Endothelial cell of umbilical vein (primary cell): ENCODE data around the gene NLE1. TPM values are rescaled to one million over a fixed set of nuclear protein-coding genes. Genes with fewer than 3 reads are reported as not detected.

Experiments
- BruUV-seq: library from RNA; stranded (reverse); fragments of 400-500 nt; replicated peaks from 2 replicates; lab custom pipeline; 2021; lab: Mats Ljungman, UMichigan
- CTCF ChIA-PET: fragments of 300-600, 350-600 bp; sonication (Branson Sonifier 250); formaldehyde crosslinking; loops from one replicate; lab custom pipeline; 2021; ENCODE audit warnings: antibody characterized with exemption, inconsistent platforms; lab: Charles Lee
- POLR2A ChIA-PET: fragments of 300-600, 350-600 bp; sonication (Branson Sonifier 250); formaldehyde crosslinking; loops from one replicate; lab custom pipeline; 2021; ENCODE audit warnings: antibody characterized with exemption, inconsistent platforms; lab: Charles Lee
- DNase-seq: peaks from one replicate; pipeline ENCODE4 v3.0.0-alpha.2; 2011; ENCODE audit warnings: low read depth, low spot score
- FAIRE-seq: peaks from 2 replicates; lab custom pipeline; 2011; peaks lifted over from hg19 to GRCh38; lab: Jason Lieb, UNC
- H2AFZ ChIP-seq: 2 replicates; pipeline ENCODE4 v1.6.0; 2012; ENCODE audit warnings: low read depth, low read length, control low read depth, inconsistent platforms
- H3K27ac ChIP-seq: 2 replicates; pipeline ENCODE4 v1.5.1; 2011; ENCODE audit warnings: low read depth, mild to moderate bottlenecking, control low read depth, low read length, moderate library complexity; ENCODE audit not compliant: insufficient read depth
- H3K27me3 ChIP-seq, 2 experiments: 2 replicates each; pipeline versions ENCODE4 v1.6.0 to v1.6.1; 2011; ENCODE audit warnings: low read length in 2 of 2, mixed read lengths in 1 of 2; ENCODE audit not compliant: control insufficient read depth in 2 of 2, insufficient read depth in 2 of 2
- H3K36me3 ChIP-seq, 2 experiments: 2 replicates in 1 of 2; 3 replicates in 1 of 2; pipeline ENCODE4 v1.5.1; 2011; ENCODE audit warnings: low read length in 2 of 2, mild to moderate bottlenecking in 1 of 2, moderate library complexity in 1 of 2; ENCODE audit not compliant: control insufficient read depth in 2 of 2, insufficient read depth in 2 of 2; ENCODE audit errors: extremely low read depth in 1 of 2
- H3K4me1 ChIP-seq: 3 replicates; pipeline ENCODE4 v1.5.1; 2011; ENCODE audit warnings: mild to moderate bottlenecking, low read length; ENCODE audit not compliant: control insufficient read depth, insufficient read depth; ENCODE audit errors: extremely low read depth
- H3K4me2 ChIP-seq: 2 replicates; pipeline ENCODE4 v1.6.1; 2011; ENCODE audit warnings: low read length, control low read depth, mixed read lengths; ENCODE audit not compliant: insufficient read depth
- H3K4me3 ChIP-seq, 3 experiments: fragments of 200-600 bp in 1 of 3; sonication (generic), shearing (Covaris generic) in 1 of 3; replicated peaks in 1 of 3; 2 replicates each; pipeline ENCODE4 v1.5.1; 2011 to 2016; ENCODE audit warnings: control low read depth in 3 of 3, low read length in 3 of 3, mild to moderate bottlenecking in 2 of 3, inconsistent platforms in 1 of 3, low read depth in 1 of 3, moderate library complexity in 1 of 3; ENCODE audit not compliant: insufficient read depth in 1 of 3
- H3K79me2 ChIP-seq: 2 replicates; pipeline ENCODE4 v1.6.0; 2012; ENCODE audit warnings: low read length, inconsistent platforms; ENCODE audit not compliant: control insufficient read depth, insufficient read depth
- H3K9ac ChIP-seq: replicated peaks from 2 replicates; pipeline ENCODE3; 2011; ENCODE audit warnings: low read length, control low read depth; ENCODE audit not compliant: insufficient read depth; ENCODE audit errors: extremely low read depth
- H3K9me1 ChIP-seq: replicated peaks from 3 replicates; pipeline ENCODE4 v1.6.0; 2011; ENCODE audit warnings: mild to moderate bottlenecking, low read length; ENCODE audit not compliant: control insufficient read depth, insufficient read depth; ENCODE audit errors: extremely low read depth
- H3K9me3 ChIP-seq: replicated peaks from 2 replicates; pipeline ENCODE4 v1.5.1; 2012; ENCODE audit warnings: low read length, inconsistent platforms; ENCODE audit not compliant: control insufficient read depth, insufficient read depth
- H4K20me1 ChIP-seq: replicated peaks from 2 replicates; pipeline ENCODE3; 2011; ENCODE audit warnings: mild to moderate bottlenecking, low read length; ENCODE audit not compliant: control insufficient read depth, insufficient read depth; ENCODE audit errors: extremely low read depth
- EZH2 ChIP-seq: IDR thresholded peaks from 2 replicates; pipeline ENCODE4 v1.6.1; 2012; ENCODE audit warnings: borderline replicate concordance, low read depth, mild to moderate bottlenecking, moderate library complexity, low read length, inconsistent platforms; ENCODE audit not compliant: severe bottlenecking
- FOS ChIP-seq: IDR thresholded peaks from 2 replicates; pipeline ENCODE4 v1.6.1; 2011; ENCODE audit warnings: mild to moderate bottlenecking, low read length, moderate library complexity, borderline replicate concordance; ENCODE audit not compliant: insufficient read depth
- GATA2 ChIP-seq: IDR thresholded peaks from 2 replicates; pipeline ENCODE4 v1.7.0; 2011; ENCODE audit warnings: low read depth, mild to moderate bottlenecking, moderate library complexity, mixed read lengths, low read length; ENCODE audit not compliant: insufficient read length, insufficient read depth
- JUN ChIP-seq: IDR thresholded peaks from 2 replicates; pipeline ENCODE4 v1.6.1; 2011; ENCODE audit warnings: borderline replicate concordance, low read depth; ENCODE audit not compliant: insufficient read length, insufficient read depth
- MYC ChIP-seq: IDR thresholded peaks from one replicate; pipeline ENCODE4 v1.6.1; 2011; ENCODE audit warnings: mild to moderate bottlenecking, low read depth, low read length
- POLR2A ChIP-seq: IDR thresholded peaks from 2 replicates; pipeline ENCODE4 v1.6.1; 2012; ENCODE audit warnings: low read depth, mild to moderate bottlenecking, control low read depth, low read length
- POLR2AphosphoS5 ChIP-seq: IDR thresholded peaks from 2 replicates; pipeline ENCODE4 v1.6.1; 2012; ENCODE audit warnings: low read depth, mild to moderate bottlenecking, control low read depth, low read length, moderate library complexity; ENCODE audit not compliant: insufficient read depth
- dilution Hi-C: fragments of 300-500 bp; cut with MboI; formaldehyde crosslinking; loops from one replicate; pipeline ENCODE4 v1.15.0; 2019; ENCODE audit warnings: low sequenced_read_pairs; ENCODE audit not compliant: extremely low pct_ligation_motif_present
- intact Hi-C: fragments of 100-400 bp; cut with micrococcal nuclease; formaldehyde crosslinking; loops from one replicate; pipeline ENCODE4 v1.10.0; 2022
- polyA plus RNA-seq, 4 experiments: library from polyadenylated mRNA; depleted of rRNA in 3 of 4; stranded (reverse) in 3 of 4; unstranded in 1 of 4; fragments of >200 nt; gene quantifications; 2 replicates each; pipeline versions ENCODE4 v1.2.1 to v1.2.3, GENCODE V29; 2011 to 2012; ENCODE audit warnings: missing spikeins in 1 of 4
- total RNA-seq: library from RNA; stranded (reverse); gene quantifications from 2 replicates; pipeline ENCODE4 v1.2.3, GENCODE V29; 2021
- TF ChIP-seq, protein P1 (sequence below), 2 donors: IDR thresholded peaks; 1 replicate in 1 of 2; 2 replicates in 1 of 2; pipeline ENCODE4 v1.5.1; 2011; ENCODE audit warnings: low read length in 2 of 2, mild to moderate bottlenecking in 2 of 2, moderate library complexity in 2 of 2, control low read depth in 1 of 2, inconsistent platforms in 1 of 2, low read depth in 1 of 2; ENCODE audit not compliant: insufficient read depth in 1 of 2; ENCODE audit errors: extremely low read depth in 1 of 2
- TF ChIP-seq, protein P2 (sequence below): IDR thresholded peaks from 2 replicates; pipeline ENCODE4 v1.6.1; 2011; ENCODE audit not compliant: insufficient read depth, insufficient read length

The NLE1 gene
- total and polyA plus RNA-seq, 2 donors (not counting 3 experiments of a cell fraction or from before 2014, with no cell fraction given), result 19.1 to 22.8 TPM

DNA sequence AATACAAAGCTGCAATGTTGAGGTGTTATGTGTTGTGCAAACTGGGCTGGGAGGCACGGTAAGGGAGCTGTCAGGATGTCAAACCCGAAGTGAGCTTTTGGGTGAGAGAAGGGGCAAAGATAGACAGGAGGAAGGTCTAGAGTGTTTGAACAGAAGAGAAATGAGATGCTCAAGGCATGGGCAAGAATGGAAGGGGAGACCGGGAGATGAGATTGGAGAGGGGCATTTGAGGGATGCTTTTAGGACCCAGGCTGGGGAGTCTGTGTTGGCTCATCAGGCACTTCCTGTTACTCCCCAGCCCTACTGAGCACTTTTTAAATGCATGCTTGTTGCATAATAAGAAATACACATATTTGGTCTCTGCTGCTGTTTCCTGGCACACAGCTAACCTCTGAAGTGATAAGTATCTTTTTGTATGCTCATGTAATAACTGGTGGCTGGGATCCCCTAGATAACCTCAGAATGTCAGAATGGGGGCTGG lies 19.2 kb upstream of the NLE1 start:
- Histone ChIP-seq H3K4me1 (no peaks in the 10 kb centered on the region), H3K9me1 (no peaks in the 10 kb centered on the region), H3K4me3 (no peak overlapping the region), H3K36me3 (no peaks in the 10 kb centered on the region), H3K79me2 (no peaks in the 10 kb centered on the region), H4K20me1 (no peaks in the 10 kb centered on the region), H3K9ac (no peak overlapping the region), H2AFZ (no peak overlapping the region), H3K9me3 (no peaks in the 10 kb centered on the region), H3K27ac (no peak overlapping the region), H3K27me3 (peaks cover 4 to 11% of the 10 kb centered on the region in 2 experiments), H3K4me2 (no peak overlapping the region)
- no peak for DNase-seq
- ChIA-PET CTCF (no interaction called here), POLR2A (no interaction called here)
- FAIRE-seq, result no peak
- intact Hi-C loops, result no loop called here
- no TSS peak for BruUV-seq
- dilution Hi-C loops, result no loop called here
- TF ChIP-seq POLR2AphosphoS5 (no peak), EZH2 (no peak), FOS (no peak), MYC (no peak), POLR2A (no peak), JUN (no peak), GATA2 (no peak)
- TF ChIP-seq, protein P1, sequence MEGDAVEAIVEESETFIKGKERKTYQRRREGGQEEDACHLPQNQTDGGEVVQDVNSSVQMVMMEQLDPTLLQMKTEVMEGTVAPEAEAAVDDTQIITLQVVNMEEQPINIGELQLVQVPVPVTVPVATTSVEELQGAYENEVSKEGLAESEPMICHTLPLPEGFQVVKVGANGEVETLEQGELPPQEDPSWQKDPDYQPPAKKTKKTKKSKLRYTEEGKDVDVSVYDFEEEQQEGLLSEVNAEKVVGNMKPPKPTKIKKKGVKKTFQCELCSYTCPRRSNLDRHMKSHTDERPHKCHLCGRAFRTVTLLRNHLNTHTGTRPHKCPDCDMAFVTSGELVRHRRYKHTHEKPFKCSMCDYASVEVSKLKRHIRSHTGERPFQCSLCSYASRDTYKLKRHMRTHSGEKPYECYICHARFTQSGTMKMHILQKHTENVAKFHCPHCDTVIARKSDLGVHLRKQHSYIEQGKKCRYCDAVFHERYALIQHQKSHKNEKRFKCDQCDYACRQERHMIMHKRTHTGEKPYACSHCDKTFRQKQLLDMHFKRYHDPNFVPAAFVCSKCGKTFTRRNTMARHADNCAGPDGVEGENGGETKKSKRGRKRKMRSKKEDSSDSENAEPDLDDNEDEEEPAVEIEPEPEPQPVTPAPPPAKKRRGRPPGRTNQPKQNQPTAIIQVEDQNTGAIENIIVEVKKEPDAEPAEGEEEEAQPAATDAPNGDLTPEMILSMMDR (IDR thresholded peaks at IDR 0.05; ENCODE audit: extremely low read depth in 1 of 2, insufficient read depth in 1 of 2, low read depth in 1 of 2, low read length in 2 of 2), result no peak
- TF ChIP-seq, protein P2, sequence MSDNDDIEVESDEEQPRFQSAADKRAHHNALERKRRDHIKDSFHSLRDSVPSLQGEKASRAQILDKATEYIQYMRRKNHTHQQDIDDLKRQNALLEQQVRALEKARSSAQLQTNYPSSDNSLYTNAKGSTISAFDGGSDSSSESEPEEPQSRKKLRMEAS, result no peak
